ENCODE results near the gene SYNDIG1.

SYNDIG1 gene

DNA sequence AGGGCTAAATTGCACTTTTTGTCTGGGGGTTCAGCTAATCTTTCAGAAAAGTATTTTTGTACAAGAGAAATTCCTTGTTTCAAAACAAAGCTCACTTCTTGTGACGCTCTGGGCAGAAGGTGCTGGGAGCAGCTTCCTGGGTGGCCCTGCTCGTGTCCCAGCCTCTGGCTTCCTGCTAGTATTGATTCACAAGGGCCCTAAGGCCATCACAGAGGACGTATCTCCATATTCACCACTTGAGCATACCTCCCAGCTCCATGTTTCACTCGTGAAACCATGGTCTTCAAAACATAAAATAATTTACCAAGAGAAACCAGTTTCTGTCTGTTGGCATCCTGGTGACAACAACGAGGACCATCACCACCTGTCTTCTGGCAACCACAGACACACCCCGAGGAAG lies 49.1 kb downstream of the SYNDIG1 start:
- CTCF ChIA-PET, result no interaction called here

DNA sequence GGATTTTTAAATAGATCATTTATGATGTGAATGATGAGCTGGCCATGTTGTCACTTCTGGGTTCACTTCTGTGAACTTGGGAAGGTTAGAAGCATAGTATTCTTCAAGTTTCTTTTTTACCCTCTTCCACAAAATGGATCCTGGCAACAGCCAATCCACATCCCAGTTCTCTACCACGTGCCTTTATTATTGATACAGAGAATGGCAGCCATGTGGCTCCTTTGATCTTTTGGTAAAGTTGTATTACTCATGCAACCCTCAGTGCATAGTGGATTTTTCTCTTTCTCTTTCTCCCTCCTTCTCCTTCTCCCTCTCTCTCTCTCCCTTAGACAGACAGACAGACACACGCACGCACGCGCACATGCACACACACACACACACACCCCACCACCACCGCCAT lies 50.0 kb downstream of the SYNDIG1 start:
- TF ChIP-seq CTCF (IDR thresholded peaks at IDR 0.05; ENCODE audit: control extremely low read depth, extremely low read depth, low read depth, missing control alignments), result no peak
- ChIA-PET CTCF (no interaction called here), POLR2A (no interaction called here)
- DNase-seq (ENCODE audit: extremely low spot score), result no peak

More for the DNA sequence above, 49.1 kb downstream of the SYNDIG1 start:
- POLR2A ChIA-PET, result no interaction called here
- no peak for TF ChIP-seq CTCF (IDR thresholded peaks at IDR 0.05; ENCODE audit: control extremely low read depth, extremely low read depth, low read depth, missing control alignments)
- no peak for DNase-seq (ENCODE audit: extremely low spot score)

- POLR2A ChIA-PET, result no interaction called here
- DNase-seq (ENCODE audit: extremely low spot score), result no peak
- CTCF ChIA-PET, result no interaction called here
- TF ChIP-seq CTCF (IDR thresholded peaks at IDR 0.05; ENCODE audit: control extremely low read depth, extremely low read depth, low read depth, missing control alignments), result no peak
Measured at GRCh38 chr20:24521032-24521431, 51.6 kb downstream of the SYNDIG1 start.

DNA sequence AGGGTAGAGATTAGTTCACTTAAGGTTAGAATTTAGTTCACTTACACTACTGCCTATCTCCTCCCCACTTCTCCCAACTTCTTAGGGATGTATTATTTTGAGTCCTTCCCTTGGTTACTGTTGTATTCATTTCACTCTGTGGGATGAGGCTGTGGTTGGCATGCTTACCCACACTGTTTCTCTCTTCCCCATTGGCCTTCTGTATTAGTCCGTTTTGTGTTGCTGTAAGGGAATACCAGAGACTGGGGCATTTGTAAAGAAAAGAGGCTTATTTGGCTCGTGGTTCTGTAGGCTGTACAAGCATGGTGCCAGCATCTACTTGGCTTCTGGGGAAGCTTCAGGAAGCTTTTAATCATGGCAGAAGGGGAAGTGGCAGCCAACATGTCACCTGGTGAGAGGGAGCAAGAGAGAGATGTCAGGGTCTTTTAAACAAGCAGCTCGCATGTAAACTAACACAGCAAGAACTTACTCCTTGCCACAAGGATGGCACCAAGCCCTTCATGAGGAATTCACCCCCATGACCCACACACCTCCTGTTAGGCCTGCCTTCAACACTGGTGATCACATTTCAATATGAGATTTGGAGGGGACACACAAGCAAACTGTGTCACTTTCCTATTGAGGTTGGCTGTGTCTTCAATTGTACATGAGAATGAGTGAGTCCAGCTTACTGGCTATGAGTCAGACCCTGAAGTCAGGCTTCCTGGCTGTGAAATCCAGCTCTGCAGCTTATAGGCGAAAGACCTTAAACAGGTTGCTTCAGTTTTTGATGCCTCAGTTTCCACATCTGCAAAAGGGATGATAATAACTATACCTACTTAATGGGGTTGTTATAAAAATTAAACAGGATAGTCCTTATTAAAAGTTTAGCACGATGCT lies 53.3 kb downstream of the SYNDIG1 start:
- ChIA-PET CTCF (interaction anchor here (0.7 to 1.3 kb wide), 3 partner anchors 10 to 21 kb away, joined by 3 read pairs; no protein-coding TSS in a partner anchor), POLR2A (no interaction called here)
- DNase-seq (ENCODE audit: extremely low spot score), result no peak
- TF ChIP-seq CTCF (IDR thresholded peaks at IDR 0.05; ENCODE audit: control extremely low read depth, extremely low read depth, low read depth, missing control alignments), result no peak

DNA sequence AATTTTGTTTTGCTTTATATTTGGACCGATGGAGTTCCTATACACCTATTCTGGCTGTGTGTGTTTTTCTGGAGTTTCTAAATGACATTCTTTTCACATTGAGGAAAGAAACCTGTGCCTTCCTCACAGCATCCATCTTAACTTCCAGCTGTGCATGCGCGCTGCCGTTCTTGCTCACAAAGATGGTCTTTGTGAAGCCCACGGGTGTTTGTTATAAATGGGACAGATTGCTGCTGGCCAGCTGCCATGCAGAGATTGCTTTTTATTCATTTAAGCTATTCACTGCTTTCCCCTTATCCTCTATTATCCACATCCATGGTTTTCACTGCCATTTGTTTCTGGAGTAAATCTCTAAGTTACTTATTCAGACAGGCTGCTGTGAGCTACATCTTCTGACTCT lies 54.2 kb downstream of the SYNDIG1 start:
- CTCF ChIA-PET, result interaction anchor here (0.7 to 1.0 kb wide), 2 partner anchors 9 to 22 kb away, joined by 3 read pairs; no protein-coding TSS in a partner anchor
- TF ChIP-seq CTCF (IDR thresholded peaks at IDR 0.05; ENCODE audit: control extremely low read depth, extremely low read depth, low read depth, missing control alignments), result no peak
- no peak for DNase-seq (ENCODE audit: extremely low spot score)
- POLR2A ChIA-PET, result no interaction called here

- POLR2A ChIA-PET, result no interaction called here
Measured at GRCh38 chr20:24528583-24529368, 59.3 kb downstream of the SYNDIG1 start.

More at GRCh38 chr20:24528583-24529368, 59.3 kb downstream of the SYNDIG1 start:
- no peak for TF ChIP-seq CTCF (IDR thresholded peaks at IDR 0.05; ENCODE audit: control extremely low read depth, extremely low read depth, low read depth, missing control alignments)
- CTCF ChIA-PET, result no interaction called here
- no peak for DNase-seq (ENCODE audit: extremely low spot score)

Data from GM10248 (cell line).